ENCODE results near the gene ATP2A3. TPM values are rescaled to one million over a fixed set of nuclear protein-coding genes. Genes with fewer than 3 reads are reported as not detected.
"Not testable (repeated sequence)": the region's sequence is repeated elsewhere in the genome, so short reads cannot be mapped to it uniquely, and the experiment has no call there.

ATP2A3 gene
- total RNA-seq, 1 experiment from 2014 or later: 101 TPM

DNA sequence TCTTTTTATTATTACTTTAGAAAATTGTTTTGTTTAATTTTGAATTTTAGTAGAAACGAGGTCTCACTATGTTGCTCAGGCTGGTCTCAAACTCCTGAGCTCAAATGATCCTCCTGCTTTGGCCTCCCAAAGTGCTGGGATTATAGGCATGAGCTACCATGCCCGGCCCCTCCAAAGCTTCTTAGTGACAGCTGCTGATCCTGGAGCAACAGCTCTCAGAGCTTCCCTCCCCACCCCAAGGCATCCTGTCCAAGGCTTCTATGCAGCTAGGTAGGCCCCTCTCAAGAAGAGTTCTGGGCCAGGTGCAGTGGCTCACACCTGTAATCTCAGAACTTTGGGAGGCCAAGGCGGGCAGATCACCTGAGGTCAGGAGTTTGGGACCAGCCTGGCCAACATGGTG is 15.7 kb downstream of the ATP2A3 start:
- H3K4me3 ChIP-seq (ENCODE audit: low read length); H3K4me1 ChIP-seq (ENCODE audit: low read length); DNase-seq; H3K9me3 ChIP-seq (ENCODE audit: low read length); H3K9me2 ChIP-seq (replicated peaks; ENCODE audit: insufficient read depth, low read length); H2AFZ ChIP-seq (ENCODE audit: low read length); H3K79me2 ChIP-seq (ENCODE audit: low read length); H3K27me3 ChIP-seq (ENCODE audit: low read length); H3K9ac ChIP-seq (ENCODE audit: low read length); H3K27ac ChIP-seq (ENCODE audit: low read length); H3K4me2 ChIP-seq (ENCODE audit: low read depth, low read length, poor library complexity, severe bottlenecking): not testable (repeated sequence)
- H3K36me3 ChIP-seq (ENCODE audit: insufficient read depth, low read length): peaks cover 44% of the 10 kb centered on the region
- H4K20me1 ChIP-seq (ENCODE audit: insufficient read depth, low read depth, low read length): peaks cover 55% of the 10 kb centered on the region

GRCh38 chr17:3947318-3947810 is 16.9 kb downstream of the ATP2A3 start:
- peaks cover 59% of the 10 kb centered on the region for H4K20me1 ChIP-seq (ENCODE audit: insufficient read depth, low read depth, low read length)
- peaks cover 56% of the 10 kb centered on the region for H3K36me3 ChIP-seq (ENCODE audit: insufficient read depth, low read length)
- no peak overlapping the region for H3K4me2 ChIP-seq (ENCODE audit: low read depth, low read length, poor library complexity, severe bottlenecking)
- no peaks in the 10 kb centered on the region for H3K9me3 ChIP-seq (ENCODE audit: low read length)
- no peaks in the 10 kb centered on the region for H3K9me2 ChIP-seq (replicated peaks; ENCODE audit: insufficient read depth, low read length)
- H3K27ac ChIP-seq (ENCODE audit: low read length): no peak overlapping the region
- H3K4me3 ChIP-seq (ENCODE audit: low read length): no peak overlapping the region
- no peak overlapping the region for H2AFZ ChIP-seq (ENCODE audit: low read length)
- DNase-seq: no peak
- peaks cover 3% of the 10 kb centered on the region; the same call in 1 of the 2 replicates for H3K79me2 ChIP-seq (ENCODE audit: low read length)
- H3K4me1 ChIP-seq (ENCODE audit: low read length): no peaks in the 10 kb centered on the region
- no peak overlapping the region for H3K9ac ChIP-seq (ENCODE audit: low read length)
- H3K27me3 ChIP-seq (ENCODE audit: low read length): no peaks in the 10 kb centered on the region

- DNase-seq: no peak
- H3K79me2 ChIP-seq (ENCODE audit: low read length): peaks cover 3% of the 10 kb centered on the region; the same call in 1 of the 2 replicates
- no peaks in the 10 kb centered on the region for H3K9me2 ChIP-seq (replicated peaks; ENCODE audit: insufficient read depth, low read length)
- H3K36me3 ChIP-seq (ENCODE audit: insufficient read depth, low read length): peaks cover 57% of the 10 kb centered on the region
- no peak overlapping the region for H3K4me2 ChIP-seq (ENCODE audit: low read depth, low read length, poor library complexity, severe bottlenecking)
- no peak overlapping the region for H3K9ac ChIP-seq (ENCODE audit: low read length)
- H3K9me3 ChIP-seq (ENCODE audit: low read length): no peaks in the 10 kb centered on the region
- no peaks in the 10 kb centered on the region for H3K27me3 ChIP-seq (ENCODE audit: low read length)
- peaks cover 59% of the 10 kb centered on the region for H4K20me1 ChIP-seq (ENCODE audit: insufficient read depth, low read depth, low read length)
- H3K27ac ChIP-seq (ENCODE audit: low read length): peak overlapping the region; percentile 46
- H3K4me3 ChIP-seq (ENCODE audit: low read length): no peak overlapping the region
- H3K4me1 ChIP-seq (ENCODE audit: low read length): no peaks in the 10 kb centered on the region
- no peak overlapping the region for H2AFZ ChIP-seq (ENCODE audit: low read length)
Measured at GRCh38 chr17:3946711-3947235, 17.5 kb downstream of the ATP2A3 start.

- H3K9me3 ChIP-seq (ENCODE audit: low read length): no peaks in the 10 kb centered on the region
- H3K9ac ChIP-seq (ENCODE audit: low read length): no peak overlapping the region
- H3K4me1 ChIP-seq (ENCODE audit: low read length): no peaks in the 10 kb centered on the region
- no peak overlapping the region for H3K4me2 ChIP-seq (ENCODE audit: low read depth, low read length, poor library complexity, severe bottlenecking)
- no peak overlapping the region for H2AFZ ChIP-seq (ENCODE audit: low read length)
- no peak overlapping the region for H3K4me3 ChIP-seq (ENCODE audit: low read length)
- H3K79me2 ChIP-seq (ENCODE audit: low read length): peaks cover 3% of the 10 kb centered on the region; the same call in 1 of the 2 replicates
- peaks cover 65% of the 10 kb centered on the region for H3K36me3 ChIP-seq (ENCODE audit: insufficient read depth, low read length)
- H3K9me2 ChIP-seq (replicated peaks; ENCODE audit: insufficient read depth, low read length): no peaks in the 10 kb centered on the region
- peak overlapping the region; percentile 4; the same call in 1 of the 2 replicates for H3K27ac ChIP-seq (ENCODE audit: low read length)
- H4K20me1 ChIP-seq (ENCODE audit: insufficient read depth, low read depth, low read length): peaks cover 59% of the 10 kb centered on the region
- DNase-seq: peak; percentile 84
- no peaks in the 10 kb centered on the region for H3K27me3 ChIP-seq (ENCODE audit: low read length)
Measured at GRCh38 chr17:3944485-3945388, 19.5 kb downstream of the ATP2A3 start.

- H3K4me1 ChIP-seq (ENCODE audit: low read length): no peaks in the 10 kb centered on the region
- no peak overlapping the region for H3K27ac ChIP-seq (ENCODE audit: low read length)
- H2AFZ ChIP-seq (ENCODE audit: low read length): no peak overlapping the region
- peaks cover 76% of the 10 kb centered on the region for H3K36me3 ChIP-seq (ENCODE audit: insufficient read depth, low read length)
- peaks cover 3% of the 10 kb centered on the region; the same call in 1 of the 2 replicates for H3K79me2 ChIP-seq (ENCODE audit: low read length)
- H3K4me3 ChIP-seq (ENCODE audit: low read length): no peak overlapping the region
- no peak for DNase-seq
- no peaks in the 10 kb centered on the region for H3K27me3 ChIP-seq (ENCODE audit: low read length)
- H4K20me1 ChIP-seq (ENCODE audit: insufficient read depth, low read depth, low read length): peaks cover 62% of the 10 kb centered on the region
- no peak overlapping the region for H3K4me2 ChIP-seq (ENCODE audit: low read depth, low read length, poor library complexity, severe bottlenecking)
- no peaks in the 10 kb centered on the region for H3K9me3 ChIP-seq (ENCODE audit: low read length)
- no peak overlapping the region for H3K9ac ChIP-seq (ENCODE audit: low read length)
- H3K9me2 ChIP-seq (replicated peaks; ENCODE audit: insufficient read depth, low read length): no peaks in the 10 kb centered on the region
Measured at GRCh38 chr17:3943240-3943891, 20.9 kb downstream of the ATP2A3 start.

DNA sequence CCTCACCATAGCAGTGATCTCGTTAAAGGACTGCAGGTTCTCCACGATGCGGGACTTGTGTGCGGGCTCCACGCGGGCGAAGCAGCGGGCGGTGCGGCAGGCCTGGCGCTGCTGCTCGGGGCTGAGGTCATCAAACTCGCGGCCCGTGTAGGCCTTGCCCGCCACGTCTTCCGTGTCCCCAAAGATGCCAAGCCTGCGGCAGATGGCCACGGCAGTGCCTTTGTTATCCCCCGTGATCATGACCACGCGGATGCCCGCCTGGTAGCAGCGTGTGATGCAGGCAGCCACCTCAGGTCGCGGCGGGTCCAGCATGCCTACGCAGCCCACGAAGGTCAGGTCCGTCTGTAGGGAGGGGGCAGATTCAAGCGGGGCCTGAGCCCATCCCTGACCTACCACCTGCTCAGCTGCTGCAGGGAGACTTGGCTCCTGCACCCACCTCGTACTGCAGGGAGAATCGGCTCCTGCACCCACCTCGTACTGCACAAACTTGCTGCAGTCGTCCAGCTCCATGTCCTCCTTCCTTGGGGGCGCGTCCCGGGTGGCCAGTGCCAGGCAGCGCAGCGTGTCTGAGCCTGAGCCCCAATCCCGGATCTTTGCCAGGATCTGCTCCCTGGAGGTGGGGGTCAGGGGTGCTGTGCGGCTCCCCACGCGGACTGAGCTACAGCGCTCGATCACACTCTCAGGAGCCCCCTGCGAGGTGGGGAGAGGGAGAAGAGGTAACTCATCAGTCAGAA is 23.1 kb downstream of the ATP2A3 start:
- H4K20me1 ChIP-seq (ENCODE audit: insufficient read depth, low read depth, low read length): peaks cover 58% of the 10 kb centered on the region
- H3K4me1 ChIP-seq (ENCODE audit: low read length): no peaks in the 10 kb centered on the region
- DNase-seq: no peak
- no peaks in the 10 kb centered on the region for H3K9me3 ChIP-seq (ENCODE audit: low read length)
- H3K79me2 ChIP-seq (ENCODE audit: low read length): peaks cover 3% of the 10 kb centered on the region; the same call in 1 of the 2 replicates
- no peak overlapping the region for H3K4me3 ChIP-seq (ENCODE audit: low read length)
- no peak overlapping the region for H3K27ac ChIP-seq (ENCODE audit: low read length)
- no peaks in the 10 kb centered on the region for H3K9me2 ChIP-seq (replicated peaks; ENCODE audit: insufficient read depth, low read length)
- no peak overlapping the region for H2AFZ ChIP-seq (ENCODE audit: low read length)
- H3K9ac ChIP-seq (ENCODE audit: low read length): no peak overlapping the region
- no peaks in the 10 kb centered on the region for H3K27me3 ChIP-seq (ENCODE audit: low read length)
- peaks cover 82% of the 10 kb centered on the region for H3K36me3 ChIP-seq (ENCODE audit: insufficient read depth, low read length)
- H3K4me2 ChIP-seq (ENCODE audit: low read depth, low read length, poor library complexity, severe bottlenecking): no peak overlapping the region

DNA sequence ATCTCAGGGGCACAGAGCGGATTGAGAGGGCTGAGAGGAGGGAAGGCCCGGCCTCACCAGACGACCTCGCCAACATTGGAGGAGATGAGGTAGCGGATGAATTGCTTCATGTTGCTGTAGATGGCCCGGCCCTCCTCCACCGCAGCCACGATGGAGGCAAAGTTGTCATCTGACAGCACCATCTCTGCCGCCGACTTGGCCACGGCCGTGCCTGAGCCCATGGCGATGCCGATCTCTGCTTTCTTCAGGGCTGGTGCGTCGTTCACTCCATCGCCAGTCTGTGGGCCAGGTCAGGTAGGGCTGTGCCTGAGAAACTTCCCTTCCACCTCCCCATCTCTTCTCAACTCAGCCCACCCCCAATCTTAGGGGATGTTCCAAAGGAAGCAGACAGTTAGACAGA is 26.9 kb downstream of the ATP2A3 start:
- Histone ChIP-seq H3K4me3 (ENCODE audit: low read length) (no peak overlapping the region), H4K20me1 (ENCODE audit: insufficient read depth, low read depth, low read length) (peaks cover 38% of the 10 kb centered on the region), H3K4me1 (ENCODE audit: low read length) (no peaks in the 10 kb centered on the region), H3K36me3 (ENCODE audit: insufficient read depth, low read length) (peaks cover 67% of the 10 kb centered on the region), H2AFZ (ENCODE audit: low read length) (no peak overlapping the region), H3K4me2 (ENCODE audit: low read depth, low read length, poor library complexity, severe bottlenecking) (no peak overlapping the region), H3K79me2 (ENCODE audit: low read length) (no peaks in the 10 kb centered on the region), H3K27me3 (ENCODE audit: low read length) (no peaks in the 10 kb centered on the region), H3K9ac (ENCODE audit: low read length) (no peak overlapping the region), H3K27ac (ENCODE audit: low read length) (no peak overlapping the region), H3K9me2 (replicated peaks; ENCODE audit: insufficient read depth, low read length) (no peaks in the 10 kb centered on the region), H3K9me3 (ENCODE audit: low read length) (no peaks in the 10 kb centered on the region)
- DNase-seq: no peak

Data from Karpas-422 (cell line).